PC-3 (cell line): ENCODE results near the gene IQCC. TPM values are rescaled to one million over a fixed set of nuclear protein-coding genes. Genes with fewer than 3 reads are reported as not detected.

ENCODE experiments used
- ATAC-seq: fragments of 200-7000 bp; cut with Tn5 transposase; 2 replicates; pipeline ENCODE4 v1.9.1; 2020; ENCODE audit warnings: mild to moderate bottlenecking, moderate library complexity
- BruUV-seq: library from RNA; stranded (reverse); fragments of 400-500 nt; replicated peaks from 2 replicates; lab custom pipeline; 2021; lab: Mats Ljungman, UMichigan
- CTCF ChIA-PET: fragments of 300-600 bp; sonication (Branson Sonifier 250); formaldehyde crosslinking; loops from one replicate; lab custom pipeline; 2022; ENCODE audit warnings: antibody characterized with exemption; lab: Charles Lee
- POLR2A ChIA-PET: fragments of 300-600 bp; sonication (Branson Sonifier 250); formaldehyde crosslinking; loops from one replicate; lab custom pipeline; 2022; ENCODE audit warnings: antibody characterized with exemption; ENCODE audit not compliant: unreplicated experiment; lab: Charles Lee
- DNase-seq: peaks from one replicate; pipeline ENCODE4 v3.0.0-alpha.2; 2015
- H2AFZ ChIP-seq: fragments of 300-600 bp; sonication (generic); 2 replicates; pipeline ENCODE4 v1.6.0; 2016; ENCODE audit warnings: antibody characterized with exemption, low read length
- H3F3A ChIP-seq: fragments of 300-600 bp; sonication (generic); one replicate; pipeline ENCODE4 v1.6.0; 2017; ENCODE audit warnings: antibody characterized with exemption, low read length, control low read depth, mild to moderate bottlenecking; ENCODE audit not compliant: unreplicated experiment
- H3K27ac ChIP-seq: fragments of 300-600 bp; sonication (generic); 2 replicates; pipeline ENCODE4 v1.5.1; 2016; ENCODE audit warnings: mild to moderate bottlenecking, low read length
- H3K27me3 ChIP-seq: fragments of 300-600 bp; sonication (generic); 2 replicates; pipeline ENCODE4 v1.6.1; 2016; ENCODE audit warnings: low read length, mixed read lengths
- H3K36me3 ChIP-seq: fragments of 300-600 bp; sonication (generic); 2 replicates; pipeline ENCODE4 v1.6.1; 2016; ENCODE audit warnings: low read depth, mixed run types, low read length, mixed read lengths
- H3K4me1 ChIP-seq: fragments of 300-600 bp; sonication (generic); 2 replicates; pipeline ENCODE4 v1.5.1; 2016; ENCODE audit warnings: low read length; ENCODE audit not compliant: insufficient read depth
- H3K4me2 ChIP-seq: fragments of 300-600 bp; sonication (generic); 2 replicates; pipeline ENCODE4 v1.6.0; 2016; ENCODE audit warnings: low read length
- H3K4me3 ChIP-seq: fragments of 300-600 bp; sonication (generic); 2 replicates; pipeline ENCODE4 v1.5.1; 2016; ENCODE audit warnings: mild to moderate bottlenecking, low read length, mixed read lengths
- H3K79me2 ChIP-seq: fragments of 300-600 bp; sonication (generic); 2 replicates; pipeline ENCODE4 v1.6.1; 2017; ENCODE audit warnings: low read length, mixed read lengths
- H3K9ac ChIP-seq: fragments of 300-600 bp; sonication (generic); 2 replicates; pipeline ENCODE4 v1.6.0; 2016; ENCODE audit warnings: mild to moderate bottlenecking, low read length
- H3K9me2 ChIP-seq: fragments of 300-600 bp; sonication (generic); replicated peaks from 2 replicates; pipeline ENCODE4 v1.6.1; 2016; ENCODE audit warnings: mixed run types, low read length, mixed read lengths
- H3K9me3 ChIP-seq: fragments of 300-600 bp; sonication (generic); 2 replicates; pipeline ENCODE4 v1.6.1; 2016; ENCODE audit warnings: low read length, mixed read lengths
- H4K20me1 ChIP-seq: fragments of 300-600 bp; sonication (generic); 2 replicates; pipeline ENCODE4 v1.6.1; 2016; ENCODE audit warnings: low read length, mixed read lengths
- CTCF ChIP-seq: fragments of 300-600 bp; sonication (generic); conservative IDR thresholded peaks from 2 replicates; pipeline ENCODE4 v1.5.1; 2017; ENCODE audit warnings: antibody characterized with exemption, low read depth, mild to moderate bottlenecking, low read length
- EZH2 ChIP-seq: fragments of 300-600 bp; sonication (generic); IDR thresholded peaks from one replicate; pipeline ENCODE4 v1.6.1; 2017; ENCODE audit warnings: antibody characterized with exemption, mild to moderate bottlenecking, low read length; ENCODE audit not compliant: unreplicated experiment
- EZH2phosphoT487 ChIP-seq: fragments of 300-600 bp; sonication (generic); IDR thresholded peaks from 2 replicates; pipeline ENCODE4 v1.6.1; 2018; ENCODE audit warnings: mild to moderate bottlenecking, antibody characterized with exemption, low read length, borderline replicate concordance
- intact Hi-C: fragments of 100-400 bp; cut with micrococcal nuclease; formaldehyde crosslinking; loops from 2 replicates; pipeline ENCODE4 v1.9.0; 2023
- total RNA-seq: library from RNA; depleted of rRNA; stranded (reverse); fragments of >200 nt; gene quantifications from 2 replicates; pipeline ENCODE4 v1.2.3, GENCODE V29; 2014

Gene IQCC
- total RNA-seq, 1 experiment from 2014 or later: 8.5 TPM

- DNase-seq (no peak), ATAC-seq (peak; percentile 5; the same call in 1 of the 2 replicates)
- Histone ChIP-seq H3K4me1 (peaks cover 20% of the 10 kb centered on the region), H3K4me2 (peak overlapping the region; percentile 85), H3K9ac (no peak overlapping the region), H3K27ac (no peak overlapping the region), H3K4me3 (peak overlapping the region; percentile 67; the same call in 1 of the 2 replicates), H3K9me2 (no peaks in the 10 kb centered on the region), H3K36me3 (peaks cover 24% of the 10 kb centered on the region; the same call in 1 of the 2 replicates), H3K27me3 (no peaks in the 10 kb centered on the region), H3K9me3 (no peaks in the 10 kb centered on the region), H3F3A (no peaks in the 10 kb centered on the region), H4K20me1 (no peaks in the 10 kb centered on the region), H2AFZ (no peak overlapping the region), H3K79me2 (no peaks in the 10 kb centered on the region)
- intact Hi-C loops: loop anchor here (2.0 kb wide), 1 partner anchor 19 kb away; no protein-coding TSS in a partner anchor
- TF ChIP-seq CTCF (no peak), EZH2phosphoT487 (no peak), EZH2 (no peak)
- no TSS peak for BruUV-seq
- ChIA-PET CTCF (interaction anchor here (1.0 kb wide), 1 partner anchor 46 kb away, joined by 3 read pairs; no protein-coding TSS in a partner anchor), POLR2A (no interaction called here)
These were observed 5.8 kb upstream of the IQCC start for GRCh38 chr1:32199717-32200072.

DNA sequence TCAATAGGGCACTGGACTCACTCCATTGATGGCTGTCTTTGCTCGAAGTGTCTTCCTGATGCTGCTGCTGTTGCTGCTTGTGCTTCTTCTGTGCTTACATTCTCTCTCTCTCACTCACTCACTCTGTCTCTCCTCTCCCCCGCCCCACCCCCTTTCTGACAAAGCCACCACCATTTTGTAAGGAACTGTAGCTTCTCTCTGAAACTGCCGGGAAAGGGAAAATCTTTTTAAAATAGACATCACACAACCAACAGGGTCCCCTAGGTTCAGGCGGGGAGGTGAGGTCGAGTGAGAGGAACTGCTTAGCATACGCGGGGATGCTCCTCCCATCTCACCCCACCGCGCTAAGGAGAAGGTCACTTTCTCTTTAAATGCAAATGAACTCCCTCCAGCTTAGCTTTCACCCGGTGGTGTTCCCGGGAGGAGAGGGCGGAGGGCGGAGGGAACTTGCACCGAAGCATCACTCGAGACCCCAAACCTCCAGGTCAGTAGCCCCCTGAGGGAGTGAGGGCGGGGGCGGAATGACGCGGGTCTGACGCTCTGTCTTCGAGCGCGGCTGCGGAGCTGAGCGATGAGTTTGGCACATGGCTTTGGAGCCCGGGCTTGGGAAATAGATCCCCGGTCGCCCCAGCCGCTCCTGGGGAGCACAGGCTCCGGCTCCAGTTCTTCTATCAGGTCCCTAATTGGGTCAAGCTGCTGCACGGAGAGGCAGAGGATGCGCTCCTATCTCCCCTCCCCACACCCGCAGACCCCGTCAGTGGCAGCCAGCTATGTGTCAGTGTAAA lies 5.1 kb upstream of the IQCC start, which contains the start of gene CCDC28B:
CCDC28B (plus strand) TSS at position 370 of the 785 bp plus-strand sequence. CDS start 1,341 bp downstream, outside the sequence.
- H3K27me3 ChIP-seq: no peaks in the 10 kb centered on the region
- H3K27ac ChIP-seq: no peak within 1 kb of the TSS
- no peaks in the 10 kb centered on the region for H4K20me1 ChIP-seq
- H3K9ac ChIP-seq: peak within 1 kb of the TSS; percentile 46
- H3K4me1 ChIP-seq: peaks cover 25% of the 10 kb centered on the region
- H3K9me2 ChIP-seq: no peaks in the 10 kb centered on the region
- H3K36me3 ChIP-seq: peaks cover 17% of the 10 kb centered on the region; the same call in 1 of the 2 replicates
- ChIA-PET CTCF (interaction anchor here (1.0 kb wide), 1 partner anchor 46 kb away, joined by 3 read pairs; no protein-coding TSS in a partner anchor), POLR2A (interaction anchor here (0.6 to 0.7 kb wide), 2 partner anchors 81 to 1119 kb away, joined by 3 read pairs; no protein-coding TSS in a partner anchor)
- H3K9me3 ChIP-seq: no peaks in the 10 kb centered on the region
- H3K79me2 ChIP-seq: no peaks in the 10 kb centered on the region
- ATAC-seq: peak; percentile 42
- BruUV-seq: no TSS peak
- H2AFZ ChIP-seq: peak within 1 kb of the TSS; percentile 92
- TF ChIP-seq EZH2 (no peak), CTCF (no peak), EZH2phosphoT487 (no peak)
- H3F3A ChIP-seq: no peaks in the 10 kb centered on the region
- H3K4me2 ChIP-seq: peak within 1 kb of the TSS; percentile 85
- H3K4me3 ChIP-seq: peak within 1 kb of the TSS; percentile 67
- intact Hi-C loops: loop anchor here (2.0 kb wide), 1 partner anchor 20 kb away; no protein-coding TSS in a partner anchor
- DNase-seq: no peak
